Measurements from ENCODE around the gene KRT75. TPM values are rescaled to one million over a fixed set of nuclear protein-coding genes. Genes with fewer than 3 reads are reported as not detected.

Gene KRT75
- total and polyA plus RNA-seq, 2 of the 13 experiments (the other 11 are each of a cell fraction or from before 2014, with no cell fraction given): not detected

- no peak for TF ChIP-seq RERE (CRISPR knock-in tag; IDR thresholded peaks at IDR 0.05; ENCODE audit: low read depth)
- no peak for TF ChIP-seq ZNF180 (CRISPR knock-in tag; IDR thresholded peaks at IDR 0.05; ENCODE audit: borderline replicate concordance, low read depth)
- TF ChIP-seq MAFF (IDR thresholded peaks at IDR 0.05; ENCODE audit: low read depth, low read length): no peak
- no peak for TF ChIP-seq POLR2G (IDR thresholded peaks at IDR 0.05; ENCODE audit: low read depth, low read length)
- no peak for TF ChIP-seq SAFB2 (CRISPR knock-in tag; IDR thresholded peaks at IDR 0.05; ENCODE audit: borderline replicate concordance, low read depth)
- TF ChIP-seq KAT7 (CRISPR knock-in tag; IDR thresholded peaks at IDR 0.05; ENCODE audit: borderline replicate concordance): no peak
- TF ChIP-seq GFI1 (CRISPR knock-in tag; IDR thresholded peaks at IDR 0.05; ENCODE audit: borderline replicate concordance): no peak
- TF ChIP-seq ZNF407 (CRISPR knock-in tag; IDR thresholded peaks at IDR 0.05; ENCODE audit: not compliant biosample characterization): no peak
- no peak for TF ChIP-seq TEAD2 (CRISPR knock-in tag; IDR thresholded peaks at IDR 0.05)
- TF ChIP-seq ZBTB34 (CRISPR knock-in tag; IDR thresholded peaks at IDR 0.05): no peak
- TF ChIP-seq, protein P1, sequence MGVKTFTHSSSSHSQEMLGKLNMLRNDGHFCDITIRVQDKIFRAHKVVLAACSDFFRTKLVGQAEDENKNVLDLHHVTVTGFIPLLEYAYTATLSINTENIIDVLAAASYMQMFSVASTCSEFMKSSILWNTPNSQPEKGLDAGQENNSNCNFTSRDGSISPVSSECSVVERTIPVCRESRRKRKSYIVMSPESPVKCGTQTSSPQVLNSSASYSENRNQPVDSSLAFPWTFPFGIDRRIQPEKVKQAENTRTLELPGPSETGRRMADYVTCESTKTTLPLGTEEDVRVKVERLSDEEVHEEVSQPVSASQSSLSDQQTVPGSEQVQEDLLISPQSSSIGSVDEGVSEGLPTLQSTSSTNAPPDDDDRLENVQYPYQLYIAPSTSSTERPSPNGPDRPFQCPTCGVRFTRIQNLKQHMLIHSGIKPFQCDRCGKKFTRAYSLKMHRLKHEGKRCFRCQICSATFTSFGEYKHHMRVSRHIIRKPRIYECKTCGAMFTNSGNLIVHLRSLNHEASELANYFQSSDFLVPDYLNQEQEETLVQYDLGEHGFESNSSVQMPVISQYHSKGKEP (CRISPR knock-in tag; IDR thresholded peaks at IDR 0.05): no peak
These were observed 6.7 kb upstream of the KRT75 start (continued) for GRCh38 chr12:52440821-52441319.
